ENCODE results near the gene GNL3L. TPM values are rescaled to one million over a fixed set of nuclear protein-coding genes. Genes with fewer than 3 reads are reported as not detected.
"Not testable (repeated sequence)": the region's sequence is repeated elsewhere in the genome, so short reads cannot be mapped to it uniquely, and the experiment has no call there.

Gene GNL3L
- total RNA-seq, 2 experiments from 2014 or later: 34.9 to 36.7 TPM

- POLR2A ChIA-PET: interaction anchor here (1.0 to 3.2 kb wide), 7 partner anchors 11 to 485 kb away, joined by 3 to 28 read pairs (median 6); partner anchors contain the start of genes APEX2, FAM120C, PHF8 and TSR2
- Mint-ChIP-seq H3K27me3 (no peaks in the 10 kb centered on the region), H3K27ac (peak overlapping the region; percentile 59), H3K9me3 (peaks cover 4% of the 10 kb centered on the region), H3K36me3 (ENCODE audit: low read depth) (peaks cover 22% of the 10 kb centered on the region), H3K4me1 (peaks cover 26% of the 10 kb centered on the region), H3K4me3 (peak overlapping the region; percentile 90)
- CTCF ChIA-PET: interaction anchor here (2.6 kb wide), 1 partner anchor 111 kb away, joined by 9 read pairs; no protein-coding TSS in a partner anchor
- no peak for DNase-seq
Measured at GRCh38 chrX:54529151-54529550, 868 bp upstream of the GNL3L start.

GRCh38 chrX:54530357-54530900, 410 bp downstream of the GNL3L start:
- peak; percentile 17 for DNase-seq
- Mint-ChIP-seq H3K27ac (peak overlapping the region; percentile 91), H3K36me3 (ENCODE audit: low read depth) (peaks cover 28% of the 10 kb centered on the region), H3K4me1 (peaks cover 34% of the 10 kb centered on the region), H3K9me3 (peaks cover 4% of the 10 kb centered on the region), H3K27me3 (no peaks in the 10 kb centered on the region), H3K4me3 (peak overlapping the region; percentile 90)
- POLR2A ChIA-PET: interaction anchor here (0.5 to 3.2 kb wide), 9 partner anchors 90 to 487 kb away, joined by 3 to 28 read pairs (median 6); partner anchors contain the start of genes APEX2, FAM120C, MAGED2 and TSR2
- CTCF ChIA-PET: interaction anchor here (2.6 kb wide), 1 partner anchor 109 kb away, joined by 9 read pairs; no protein-coding TSS in a partner anchor

GRCh38 chrX:54534271-54534670, 4.3 kb downstream of the GNL3L start:
- H3K27ac Mint-ChIP-seq: no peak overlapping the region
- peaks cover 24% of the 10 kb centered on the region for H3K36me3 Mint-ChIP-seq (ENCODE audit: low read depth)

GRCh38 chrX:54540289-54540688, 10.3 kb downstream of the GNL3L start:
- CTCF ChIA-PET: no interaction called here

More at GRCh38 chrX:54534271-54534670, 4.3 kb downstream of the GNL3L start:
- Mint-ChIP-seq H3K9me3 (no peaks in the 10 kb centered on the region), H3K27me3 (no peaks in the 10 kb centered on the region), H3K4me3 (no peak overlapping the region), H3K4me1 (peaks cover 36% of the 10 kb centered on the region)
- no peak for DNase-seq
- POLR2A ChIA-PET: no interaction called here
- CTCF ChIA-PET: no interaction called here

GRCh38 chrX:54542239-54542638, 12.2 kb downstream of the GNL3L start:
- H3K27ac Mint-ChIP-seq, H3K4me3 Mint-ChIP-seq, H3K27me3 Mint-ChIP-seq, H3K4me1 Mint-ChIP-seq, DNase-seq, H3K9me3 Mint-ChIP-seq, POLR2A ChIA-PET, CTCF ChIA-PET: not testable (repeated sequence)
- H3K36me3 Mint-ChIP-seq (ENCODE audit: low read depth): peaks cover 42% of the 10 kb centered on the region

More at GRCh38 chrX:54540289-54540688, 10.3 kb downstream of the GNL3L start:
- no peaks in the 10 kb centered on the region for H3K9me3 Mint-ChIP-seq
- H3K4me3 Mint-ChIP-seq: no peak overlapping the region
- DNase-seq: no peak
- H3K4me1 Mint-ChIP-seq: peaks cover 5% of the 10 kb centered on the region
- H3K27ac Mint-ChIP-seq: no peak overlapping the region
- no peaks in the 10 kb centered on the region for H3K27me3 Mint-ChIP-seq
- POLR2A ChIA-PET: no interaction called here
- peaks cover 42% of the 10 kb centered on the region for H3K36me3 Mint-ChIP-seq (ENCODE audit: low read depth)

- POLR2A ChIA-PET: no interaction called here
- Mint-ChIP-seq H3K36me3 (ENCODE audit: low read depth) (peaks cover 55% of the 10 kb centered on the region), H3K27ac (no peak overlapping the region), H3K4me3 (no peak overlapping the region), H3K4me1 (no peaks in the 10 kb centered on the region), H3K9me3 (no peaks in the 10 kb centered on the region), H3K27me3 (no peaks in the 10 kb centered on the region)
- CTCF ChIA-PET: no interaction called here
- no peak for DNase-seq
Measured at GRCh38 chrX:54550821-54551220, 20.8 kb downstream of the GNL3L start.

GRCh38 chrX:54551801-54552200, 21.8 kb downstream of the GNL3L start:
- Mint-ChIP-seq H3K4me3 (no peak overlapping the region), H3K9me3 (no peaks in the 10 kb centered on the region), H3K4me1 (no peaks in the 10 kb centered on the region), H3K27ac (no peak overlapping the region), H3K36me3 (ENCODE audit: low read depth) (peaks cover 57% of the 10 kb centered on the region), H3K27me3 (no peaks in the 10 kb centered on the region)
- POLR2A ChIA-PET: no interaction called here
- no peak for DNase-seq
- CTCF ChIA-PET: no interaction called here

GRCh38 chrX:54555006-54555405, 25.0 kb downstream of the GNL3L start:
- CTCF ChIA-PET, H3K4me3 Mint-ChIP-seq, H3K9me3 Mint-ChIP-seq, DNase-seq, H3K27me3 Mint-ChIP-seq, POLR2A ChIA-PET, H3K27ac Mint-ChIP-seq, H3K4me1 Mint-ChIP-seq: not testable (repeated sequence)
- peaks cover 48% of the 10 kb centered on the region for H3K36me3 Mint-ChIP-seq (ENCODE audit: low read depth)

- H3K9me3 Mint-ChIP-seq: no peaks in the 10 kb centered on the region
- H3K27ac Mint-ChIP-seq: no peak overlapping the region
- no peak for DNase-seq
- POLR2A ChIA-PET: no interaction called here
- no peaks in the 10 kb centered on the region for H3K27me3 Mint-ChIP-seq
- H3K36me3 Mint-ChIP-seq (ENCODE audit: low read depth): peaks cover 48% of the 10 kb centered on the region
- no peaks in the 10 kb centered on the region for H3K4me1 Mint-ChIP-seq
- no peak overlapping the region for H3K4me3 Mint-ChIP-seq
- CTCF ChIA-PET: no interaction called here
Measured at GRCh38 chrX:54560411-54560810, 30.4 kb downstream of the GNL3L start.

GRCh38 chrX:54561622-54562021, 31.6 kb downstream of the GNL3L start:
- no peaks in the 10 kb centered on the region for H3K4me1 Mint-ChIP-seq
- H3K27ac Mint-ChIP-seq: no peak overlapping the region
- H3K36me3 Mint-ChIP-seq (ENCODE audit: low read depth): peaks cover 44% of the 10 kb centered on the region
- no peak overlapping the region for H3K4me3 Mint-ChIP-seq
- H3K9me3 Mint-ChIP-seq: no peaks in the 10 kb centered on the region
- POLR2A ChIA-PET: interaction anchor here (0.6 kb wide), 1 partner anchor 235 kb away, joined by 5 read pairs; no protein-coding TSS in a partner anchor
- H3K27me3 Mint-ChIP-seq: no peaks in the 10 kb centered on the region
- no peak for DNase-seq
- CTCF ChIA-PET: no interaction called here

- H3K36me3 Mint-ChIP-seq (ENCODE audit: low read depth): peaks cover 40% of the 10 kb centered on the region
- DNase-seq: no peak
- H3K27me3 Mint-ChIP-seq: no peaks in the 10 kb centered on the region
- no peak overlapping the region for H3K4me3 Mint-ChIP-seq
- H3K4me1 Mint-ChIP-seq: no peaks in the 10 kb centered on the region
- ChIA-PET POLR2A (no interaction called here), CTCF (no interaction called here)
- H3K27ac Mint-ChIP-seq: no peak overlapping the region
- H3K9me3 Mint-ChIP-seq: peaks cover 2% of the 10 kb centered on the region
Measured at GRCh38 chrX:54564936-54565335, 34.9 kb downstream of the GNL3L start.

GRCh38 chrX:54570332-54570731, 40.3 kb downstream of the GNL3L start:
- no peak overlapping the region for H3K4me3 Mint-ChIP-seq
- ChIA-PET CTCF (no interaction called here), POLR2A (no interaction called here)
- H3K27me3 Mint-ChIP-seq: no peaks in the 10 kb centered on the region
- no peak overlapping the region for H3K27ac Mint-ChIP-seq
- no peak for DNase-seq
- peaks cover 28% of the 10 kb centered on the region for H3K36me3 Mint-ChIP-seq (ENCODE audit: low read depth)
- peaks cover 2% of the 10 kb centered on the region for H3K9me3 Mint-ChIP-seq
- H3K4me1 Mint-ChIP-seq: no peaks in the 10 kb centered on the region

GRCh38 chrX:54572641-54573040, 42.6 kb downstream of the GNL3L start:
- H3K4me1 Mint-ChIP-seq, H3K4me3 Mint-ChIP-seq, DNase-seq, H3K9me3 Mint-ChIP-seq, CTCF ChIA-PET, H3K27ac Mint-ChIP-seq, H3K27me3 Mint-ChIP-seq, POLR2A ChIA-PET: not testable (repeated sequence)
- H3K36me3 Mint-ChIP-seq (ENCODE audit: low read depth): peaks cover 31% of the 10 kb centered on the region

- no peak overlapping the region for H3K4me3 Mint-ChIP-seq
- no peaks in the 10 kb centered on the region for H3K27me3 Mint-ChIP-seq
- no peak for DNase-seq
- ChIA-PET POLR2A (no interaction called here), CTCF (no interaction called here)
- H3K36me3 Mint-ChIP-seq (ENCODE audit: low read depth): peaks cover 8% of the 10 kb centered on the region
- peaks cover 5% of the 10 kb centered on the region for H3K4me1 Mint-ChIP-seq
- H3K27ac Mint-ChIP-seq: no peak overlapping the region
- peaks cover 1% of the 10 kb centered on the region for H3K9me3 Mint-ChIP-seq
Measured at GRCh38 chrX:54597728-54598127, 67.7 kb downstream of the GNL3L start.

Measured in activated CD4-positive, alpha-beta memory T cell treated with anti-CD3 and anti-CD28 coated beads, Interleukin-2, amount 10 ng/mL, durations not matched to agents 7 days and 5 days (primary cell).